ENCODE measurements around the gene PIK3C3.
"Not testable (repeated sequence)": the region's sequence is repeated elsewhere in the genome, so short reads cannot be mapped to it uniquely, and the experiment has no call there.

The PIK3C3 gene

GRCh38 chr18:42025974-42026625 is 71.1 kb downstream of the PIK3C3 start:
- DNase-seq = no peak

- no peak for DNase-seq
These were observed 73.3 kb downstream of the PIK3C3 start for GRCh38 chr18:42028247-42028832.

GRCh38 chr18:42029092-42029491 is 74.1 kb downstream of the PIK3C3 start:
- no peak for DNase-seq

GRCh38 chr18:42030586-42031182 is 75.7 kb downstream of the PIK3C3 start:
- no peak for DNase-seq

- no peak for DNase-seq
These were observed 77.4 kb downstream of the PIK3C3 start for GRCh38 chr18:42032447-42032846.

GRCh38 chr18:42033137-42033810 is 78.2 kb downstream of the PIK3C3 start:
- DNase-seq = no peak

- DNase-seq = no peak
These were observed 83.9 kb downstream of the PIK3C3 start for GRCh38 chr18:42038936-42039335.

GRCh38 chr18:42039396-42039795 is 84.4 kb downstream of the PIK3C3 start:
- DNase-seq = no peak

GRCh38 chr18:42041793-42042192 is 86.8 kb downstream of the PIK3C3 start:
- DNase-seq = no peak

- DNase-seq = no peak
These were observed 90.3 kb downstream of the PIK3C3 start for GRCh38 chr18:42045346-42045745.

- no peak for DNase-seq
These were observed 92.7 kb downstream of the PIK3C3 start for GRCh38 chr18:42047721-42048120.

GRCh38 chr18:42048158-42048557 is 93.1 kb downstream of the PIK3C3 start:
- DNase-seq = no peak

GRCh38 chr18:42049536-42049935 is 94.5 kb downstream of the PIK3C3 start:
- not testable (repeated sequence) for DNase-seq

GRCh38 chr18:42051411-42051810 is 96.4 kb downstream of the PIK3C3 start:
- no peak for DNase-seq

GRCh38 chr18:42052122-42052708 is 97.2 kb downstream of the PIK3C3 start:
- no peak for DNase-seq

- no peak for DNase-seq
These were observed 98.3 kb downstream of the PIK3C3 start for GRCh38 chr18:42053188-42053781.

- no peak for DNase-seq
These were observed 109.1 kb downstream of the PIK3C3 start for GRCh38 chr18:42064109-42064508.

GRCh38 chr18:42067518-42067917 is 112.5 kb downstream of the PIK3C3 start:
- DNase-seq = no peak

GRCh38 chr18:42068030-42068429 is 113.0 kb downstream of the PIK3C3 start:
- no peak for DNase-seq

GRCh38 chr18:42069036-42069435 is 114.0 kb downstream of the PIK3C3 start:
- no peak for DNase-seq

- no peak for DNase-seq
These were observed 117.4 kb downstream of the PIK3C3 start for GRCh38 chr18:42072407-42072806.

GRCh38 chr18:42074704-42075103 is 119.7 kb downstream of the PIK3C3 start:
- no peak for DNase-seq

- DNase-seq = no peak
These were observed 123.7 kb downstream of the PIK3C3 start for GRCh38 chr18:42078711-42079110.

Measured in bone marrow (tissue), 2 donors.